OCI-LY1 (cell line): ENCODE data around the gene CD27.

Source experiments
- H2AFZ ChIP-seq: fragments of 200-600 bp; sonication (generic), shearing (Covaris generic); 2 replicates; pipeline ENCODE4 v1.6.0; 2014; ENCODE audit warnings: antibody characterized with exemption, mild to moderate bottlenecking, low read length
- H3F3A ChIP-seq: fragments of 200-600 bp; sonication (generic), shearing (Covaris generic); 2 replicates; pipeline ENCODE4 v1.6.0; 2014; ENCODE audit warnings: mild to moderate bottlenecking, antibody characterized with exemption, low read length, moderate library complexity; ENCODE audit not compliant: insufficient read depth
- H3K27ac ChIP-seq: fragments of 200-600 bp; sonication (generic); 2 replicates; pipeline ENCODE4 v1.5.1; 2014; ENCODE audit warnings: low read length, mixed run types, mild to moderate bottlenecking, low read depth; ENCODE audit not compliant: poor library complexity, severe bottlenecking
- H3K27me3 ChIP-seq: fragments of 200-600 bp; sonication (generic); 2 replicates; pipeline ENCODE4 v1.6.0; 2014; ENCODE audit warnings: antibody characterized with exemption, mild to moderate bottlenecking, low read length, moderate library complexity; ENCODE audit not compliant: insufficient read depth
- H3K36me3 ChIP-seq: fragments of 200-600 bp; sonication (generic); 2 replicates; pipeline ENCODE4 v1.6.1; 2014; ENCODE audit warnings: mild to moderate bottlenecking, antibody characterized with exemption, low read length, moderate library complexity, mixed read lengths; ENCODE audit not compliant: insufficient read depth
- H3K4me1 ChIP-seq: fragments of 200-600 bp; sonication (generic); 2 replicates; pipeline ENCODE4 v1.5.1; 2014; ENCODE audit warnings: mild to moderate bottlenecking, low read length, moderate library complexity; ENCODE audit not compliant: insufficient read depth, severe bottlenecking
- H3K4me2 ChIP-seq: fragments of 200-600 bp; sonication (generic), shearing (Covaris generic); 2 replicates; pipeline ENCODE4 v1.6.1; 2014; ENCODE audit warnings: low read length
- H3K4me3 ChIP-seq: fragments of 200-600 bp; sonication (generic); 2 replicates; pipeline ENCODE4 v1.5.1; 2014; ENCODE audit warnings: low read length, low read depth, mild to moderate bottlenecking, mixed read lengths; ENCODE audit not compliant: poor library complexity, severe bottlenecking
- H3K79me2 ChIP-seq: fragments of 200-600 bp; shearing (Covaris generic); 2 replicates; pipeline ENCODE4 v1.6.1; 2016; ENCODE audit warnings: mixed run types, low read length, mixed read lengths; ENCODE audit not compliant: insufficient read depth
- H3K9ac ChIP-seq: fragments of 200-600 bp; sonication (generic), shearing (Covaris generic); 2 replicates; pipeline ENCODE4 v1.6.1; 2014; ENCODE audit warnings: mild to moderate bottlenecking, low read length, mixed read lengths
- H3K9me2 ChIP-seq: fragments of 200-600 bp; sonication (generic), shearing (Covaris generic); 2 replicates; pipeline ENCODE4 v1.6.1; 2014; ENCODE audit warnings: low read depth, mild to moderate bottlenecking, low read length, mixed read lengths
- H3K9me3 ChIP-seq: fragments of 200-600 bp; shearing (Covaris generic); 2 replicates; pipeline ENCODE4 v1.6.1; 2014; ENCODE audit warnings: low read length, mixed read lengths
- H4K20me1 ChIP-seq: fragments of 200-600 bp; sonication (generic), shearing (Covaris generic); 2 replicates; pipeline ENCODE4 v1.6.0; 2016; ENCODE audit warnings: mild to moderate bottlenecking, low read length; ENCODE audit not compliant: insufficient read depth
- EZH2 ChIP-seq: fragments of 200-600 bp; sonication (generic), shearing (Covaris generic); IDR thresholded peaks from 2 replicates; pipeline ENCODE4 v1.8.0; 2017; ENCODE audit warnings: borderline replicate concordance, mixed run types, mild to moderate bottlenecking, antibody characterized with exemption, low read length, moderate library complexity, mixed read lengths
- TF ChIP-seq, protein P1 (sequence below): fragments of 200-600 bp; sonication (generic), shearing (Covaris generic); IDR thresholded peaks from 2 replicates; pipeline ENCODE4 v1.5.1; 2017; ENCODE audit warnings: mild to moderate bottlenecking, antibody characterized with exemption, low read length, moderate library complexity, mixed read lengths

CD27 gene

DNA sequence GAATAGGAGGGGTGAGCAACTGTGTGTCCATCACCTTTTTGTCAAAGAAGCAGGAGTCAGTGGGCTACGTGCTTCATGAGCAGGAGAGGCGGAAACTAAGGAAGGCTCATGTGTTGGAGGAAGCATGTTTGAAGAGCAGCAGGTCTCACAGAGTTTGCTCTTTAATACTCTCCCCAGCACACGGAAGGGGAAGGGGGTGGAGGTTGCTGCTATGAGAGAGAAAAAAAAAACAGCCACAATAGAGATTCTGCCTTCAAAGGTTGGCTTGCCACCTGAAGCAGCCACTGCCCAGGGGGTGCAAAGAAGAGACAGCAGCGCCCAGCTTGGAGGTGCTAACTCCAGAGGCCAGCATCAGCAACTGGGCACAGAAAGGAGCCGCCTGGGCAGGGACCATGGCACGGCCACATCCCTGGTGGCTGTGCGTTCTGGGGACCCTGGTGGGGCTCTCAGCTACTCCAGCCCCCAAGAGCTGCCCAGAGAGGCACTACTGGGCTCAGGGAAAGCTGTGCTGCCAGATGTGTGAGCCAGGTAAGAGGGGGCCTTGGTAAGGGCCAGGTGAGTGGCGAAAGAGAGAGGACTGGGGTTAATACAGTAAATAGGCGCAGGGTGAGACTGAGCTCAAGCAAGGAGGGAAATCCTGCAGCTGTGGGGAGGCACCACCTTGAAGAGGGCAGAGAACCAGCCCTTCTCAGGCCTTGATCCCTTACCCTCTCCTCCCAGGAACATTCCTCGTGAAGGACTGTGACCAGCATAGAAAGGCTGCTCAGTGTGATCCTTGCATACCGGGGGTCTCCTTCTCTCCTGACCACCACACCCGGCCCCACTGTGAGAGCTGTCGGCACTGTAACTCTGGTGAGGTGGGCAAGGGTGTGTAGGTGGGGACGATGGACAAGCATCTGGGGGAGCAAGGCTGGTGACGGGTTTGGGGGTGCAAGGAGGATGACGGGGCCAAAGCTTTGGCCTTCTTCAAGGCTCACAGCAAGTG, at the start of gene CD27:
CD27 (plus strand) TSS at position 252 of the 985 bp plus-strand sequence; CDS start at position 393, 141 bp downstream.
- H3K36me3 ChIP-seq, result peaks cover 24% of the 10 kb centered on the region; the same call in 1 of the 2 replicates
- H3K4me2 ChIP-seq, result peak within 1 kb of the TSS; percentile 92
- peaks cover 8% of the 10 kb centered on the region for H3K79me2 ChIP-seq
- no peaks in the 10 kb centered on the region for H4K20me1 ChIP-seq
- peak within 1 kb of the TSS; percentile 98 for H3K9ac ChIP-seq
- no peaks in the 10 kb centered on the region for H3K9me2 ChIP-seq
- TF ChIP-seq, protein P1, sequence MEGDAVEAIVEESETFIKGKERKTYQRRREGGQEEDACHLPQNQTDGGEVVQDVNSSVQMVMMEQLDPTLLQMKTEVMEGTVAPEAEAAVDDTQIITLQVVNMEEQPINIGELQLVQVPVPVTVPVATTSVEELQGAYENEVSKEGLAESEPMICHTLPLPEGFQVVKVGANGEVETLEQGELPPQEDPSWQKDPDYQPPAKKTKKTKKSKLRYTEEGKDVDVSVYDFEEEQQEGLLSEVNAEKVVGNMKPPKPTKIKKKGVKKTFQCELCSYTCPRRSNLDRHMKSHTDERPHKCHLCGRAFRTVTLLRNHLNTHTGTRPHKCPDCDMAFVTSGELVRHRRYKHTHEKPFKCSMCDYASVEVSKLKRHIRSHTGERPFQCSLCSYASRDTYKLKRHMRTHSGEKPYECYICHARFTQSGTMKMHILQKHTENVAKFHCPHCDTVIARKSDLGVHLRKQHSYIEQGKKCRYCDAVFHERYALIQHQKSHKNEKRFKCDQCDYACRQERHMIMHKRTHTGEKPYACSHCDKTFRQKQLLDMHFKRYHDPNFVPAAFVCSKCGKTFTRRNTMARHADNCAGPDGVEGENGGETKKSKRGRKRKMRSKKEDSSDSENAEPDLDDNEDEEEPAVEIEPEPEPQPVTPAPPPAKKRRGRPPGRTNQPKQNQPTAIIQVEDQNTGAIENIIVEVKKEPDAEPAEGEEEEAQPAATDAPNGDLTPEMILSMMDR, result no peak
- TF ChIP-seq EZH2, result no peak
- peak within 1 kb of the TSS; percentile 99 for H3K27ac ChIP-seq
- peak within 1 kb of the TSS; percentile 92 for H3K4me3 ChIP-seq
- peaks cover 73% of the 10 kb centered on the region for H3K4me1 ChIP-seq
- no peaks in the 10 kb centered on the region for H3K9me3 ChIP-seq
- H3K27me3 ChIP-seq, result no peaks in the 10 kb centered on the region
- H2AFZ ChIP-seq, result no peak within 1 kb of the TSS
- H3F3A ChIP-seq, result no peaks in the 10 kb centered on the region

GRCh38 chr12:6396031-6396430, 48.7 kb upstream of the CD27 start:
- H3K4me1 ChIP-seq, result no peaks in the 10 kb centered on the region
- no peak overlapping the region for H3K4me3 ChIP-seq
- peaks cover 3% of the 10 kb centered on the region for H3K27me3 ChIP-seq
- H3F3A ChIP-seq, result no peaks in the 10 kb centered on the region
- no peak overlapping the region for H2AFZ ChIP-seq
- H3K36me3 ChIP-seq, result no peaks in the 10 kb centered on the region
- TF ChIP-seq, protein P1, result no peak
- no peak for TF ChIP-seq EZH2
- no peaks in the 10 kb centered on the region for H3K9me2 ChIP-seq
- no peak overlapping the region for H3K4me2 ChIP-seq
- no peaks in the 10 kb centered on the region for H3K79me2 ChIP-seq
- H3K9me3 ChIP-seq, result no peaks in the 10 kb centered on the region
- H3K27ac ChIP-seq, result no peak overlapping the region
- H4K20me1 ChIP-seq, result no peaks in the 10 kb centered on the region
- H3K9ac ChIP-seq, result no peak overlapping the region

DNA sequence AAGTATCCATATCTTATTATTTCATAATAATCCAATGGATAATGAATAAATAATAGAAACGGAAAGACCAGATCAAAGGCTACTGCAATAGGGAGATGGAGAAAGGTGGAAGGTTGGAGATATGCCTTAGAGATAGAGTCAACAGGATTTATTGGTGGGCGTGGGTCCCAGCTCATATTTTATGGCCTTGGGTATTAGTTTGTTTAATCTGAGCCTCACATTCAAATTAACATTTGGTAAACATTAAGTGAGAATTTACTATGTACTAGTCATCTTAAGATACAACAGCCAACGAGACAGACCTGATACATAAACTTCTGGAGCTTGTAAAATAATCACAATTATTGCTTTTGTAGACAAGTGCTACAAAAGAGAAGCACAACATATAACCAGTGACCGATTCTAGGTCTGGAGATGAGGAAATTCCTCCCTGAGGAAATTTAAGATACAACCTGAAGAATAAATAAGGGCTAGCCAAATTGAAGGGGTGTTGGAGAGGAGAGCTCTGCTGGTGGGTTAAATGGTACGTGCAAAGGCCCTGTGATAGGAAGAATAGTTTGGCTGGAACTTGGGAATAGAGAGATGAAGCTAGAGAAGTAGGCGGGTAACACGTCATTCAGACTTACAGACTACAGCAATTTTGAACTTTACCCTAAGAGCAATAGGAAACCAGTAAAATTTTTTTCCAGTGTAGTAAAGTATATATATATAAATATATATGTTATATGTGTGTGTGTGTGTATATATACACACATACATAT, 44.7 kb upstream of the CD27 start:
- Histone ChIP-seq H3K9me2 (no peaks in the 10 kb centered on the region), H3K4me2 (no peak overlapping the region), H3K36me3 (no peaks in the 10 kb centered on the region), H3K27me3 (peaks cover 3% of the 10 kb centered on the region), H3K4me1 (no peaks in the 10 kb centered on the region), H3K4me3 (no peak overlapping the region), H3K79me2 (no peaks in the 10 kb centered on the region), H2AFZ (no peak overlapping the region), H3K9me3 (no peaks in the 10 kb centered on the region), H3K9ac (no peak overlapping the region), H3F3A (no peaks in the 10 kb centered on the region), H3K27ac (no peak overlapping the region), H4K20me1 (no peaks in the 10 kb centered on the region)
- TF ChIP-seq EZH2, result no peak
- TF ChIP-seq, protein P1, result no peak
